GM12878 (cell line): ENCODE data around the gene RNASEH2B.

Experiments used
- CHD1 ChIP-seq: IDR thresholded peaks from 2 replicates; pipeline ENCODE4 v1.6.1; 2012; ENCODE audit warnings: low read depth, low read length, improper control_type of control experiment
- CTCF ChIP-seq, 3 experiments: IDR thresholded peaks in 2 of 3; conservative IDR thresholded peaks in 1 of 3; 2 replicates each; pipeline ENCODE4 v1.5.1; 2011; ENCODE audit warnings: low read depth in 3 of 3, low read length in 3 of 3, mild to moderate bottlenecking in 3 of 3, control low read depth in 2 of 3, moderate library complexity in 2 of 3, inconsistent platforms in 1 of 3, mixed read lengths in 1 of 3; ENCODE audit not compliant: control insufficient read depth in 2 of 3, insufficient read depth in 1 of 3; ENCODE audit errors: extremely low read depth in 1 of 3
- EP300 ChIP-seq, 2 experiments: fragments of 150-350 bp in 1 of 2; IDR thresholded peaks; 2 replicates each; pipeline ENCODE4 v1.6.1; 2011 to 2012; ENCODE audit warnings: low read depth in 2 of 2, low read length in 2 of 2, borderline replicate concordance in 1 of 2, improper control_type of control experiment in 1 of 2, inconsistent platforms in 1 of 2; ENCODE audit not compliant: control insufficient read depth in 1 of 2
- ZBTB11 ChIP-seq: fragments of 450-650 bp; formaldehyde crosslinking; IDR thresholded peaks from 2 replicates; pipeline ENCODE4 v1.5.0; 2022; ENCODE audit warnings: mild to moderate bottlenecking, missing genetic modification characterization

GRCh38 chr13:50991579-50992521 lies 82.3 kb downstream of the RNASEH2B start:
- TF ChIP-seq EP300 (IDR thresholded peaks at IDR 0.05; ENCODE audit: borderline replicate concordance in 1 of 2, control insufficient read depth in 1 of 2, low read depth in 2 of 2, low read length in 2 of 2) (peak in 1 of 2 experiments; percentile 26; a peak in 1 of 4 replicates), CTCF (IDR thresholded peaks at IDR 0.05 in 2 of 3, conservative IDR thresholded peaks at IDR 0.05 in 1 of 3; ENCODE audit: control insufficient read depth in 2 of 3, extremely low read depth in 1 of 3, insufficient read depth in 1 of 3, low read depth in 3 of 3, low read length in 3 of 3) (no peak), ZBTB11 (CRISPR knock-in tag) (no peak), CHD1 (no peak)
